Neural progenitor cell (in vitro differentiated cells): ENCODE data around the gene SPON1.

Source experiments
- CTCF ChIP-seq: fragments of 200-600 bp; sonication (generic); IDR thresholded peaks from 2 replicates; pipeline ENCODE4 v1.5.1; 2017; ENCODE audit warnings: antibody characterized with exemption, mild to moderate bottlenecking
- EZH2 ChIP-seq: fragments of 200-600 bp; sonication (generic); IDR thresholded peaks from 2 replicates; pipeline ENCODE4 v1.6.1; 2017; ENCODE audit warnings: antibody characterized with exemption, mild to moderate bottlenecking, moderate library complexity

GRCh38 chr11:14266622-14267021 lies 304.1 kb downstream of the SPON1 start:
- TF ChIP-seq EZH2 (no peak), CTCF (no peak)
